Keratinocyte (primary cell): ENCODE results near the gene ERCC1. TPM values are rescaled to one million over a fixed set of nuclear protein-coding genes. Genes with fewer than 3 reads are reported as not detected.

ENCODE experiments used
- DNase-seq: peaks from one replicate; pipeline ENCODE4 v3.0.0-alpha.2; 2011; ENCODE audit warnings: low read depth, missing footprints, low spot score
- FAIRE-seq: peaks from 2 replicates; lab custom pipeline; 2011; peaks lifted over from hg19 to GRCh38; lab: Jason Lieb, UNC
- H2AFZ ChIP-seq: 2 replicates; pipeline ENCODE4 v1.6.0; 2012; ENCODE audit warnings: low read length, control low read depth, inconsistent platforms; ENCODE audit not compliant: control insufficient read depth
- H3K27ac ChIP-seq: 2 replicates; pipeline ENCODE4 v1.5.1; 2011; ENCODE audit warnings: low read length; ENCODE audit not compliant: control insufficient read depth, insufficient read depth
- H3K27me3 ChIP-seq: 3 replicates; pipeline ENCODE4 v1.6.0; 2011; ENCODE audit warnings: low read length; ENCODE audit not compliant: control insufficient read depth, insufficient read depth; ENCODE audit errors: extremely low read depth
- H3K36me3 ChIP-seq, 2 experiments: 2 replicates in 1 of 2; 3 replicates in 1 of 2; pipeline ENCODE4 v1.5.1; 2011; ENCODE audit warnings: low read length in 2 of 2, mild to moderate bottlenecking in 1 of 2; ENCODE audit not compliant: control insufficient read depth in 2 of 2, insufficient read depth in 2 of 2; ENCODE audit errors: extremely low read depth in 1 of 2
- H3K4me1 ChIP-seq: 3 replicates; pipeline ENCODE4 v1.5.1; 2011; ENCODE audit warnings: low read length; ENCODE audit not compliant: control insufficient read depth, insufficient read depth; ENCODE audit errors: extremely low read depth
- H3K4me2 ChIP-seq: 3 replicates; pipeline ENCODE4 v1.6.0; 2011; ENCODE audit warnings: low read depth, low read length; ENCODE audit not compliant: control insufficient read depth, insufficient read depth; ENCODE audit errors: extremely low read depth
- H3K4me3 ChIP-seq, 3 experiments: fragments of 200-600 bp in 1 of 3; sonication (generic) in 1 of 3; 2 replicates in 2 of 3; 3 replicates in 1 of 3; pipeline ENCODE4 v1.5.1; 2011 to 2016; ENCODE audit warnings: low read length in 3 of 3, mild to moderate bottlenecking in 3 of 3, control low read depth in 2 of 3, inconsistent platforms in 1 of 3, low read depth in 1 of 3, mixed read lengths in 1 of 3, mixed run types in 1 of 3, moderate library complexity in 1 of 3; ENCODE audit not compliant: control insufficient read depth in 2 of 3, insufficient read depth in 2 of 3; ENCODE audit errors: extremely low read depth in 1 of 3
- H3K79me2 ChIP-seq: 2 replicates; pipeline ENCODE4 v1.6.0; 2012; ENCODE audit warnings: low read length; ENCODE audit not compliant: control insufficient read depth, insufficient read depth
- H3K9ac ChIP-seq: 3 replicates; pipeline ENCODE4 v1.6.0; 2011; ENCODE audit warnings: low read length; ENCODE audit not compliant: control insufficient read depth, insufficient read depth; ENCODE audit errors: extremely low read depth
- H3K9me1 ChIP-seq: 3 replicates; pipeline ENCODE4 v1.6.0; 2011; ENCODE audit warnings: low read length; ENCODE audit not compliant: control insufficient read depth, insufficient read depth; ENCODE audit errors: extremely low read depth
- H3K9me3 ChIP-seq: 2 replicates; pipeline ENCODE4 v1.5.1; 2012; ENCODE audit warnings: low read depth, low read length; ENCODE audit not compliant: control insufficient read depth
- H4K20me1 ChIP-seq: 3 replicates; pipeline ENCODE4 v1.6.0; 2011; ENCODE audit warnings: low read length; ENCODE audit not compliant: control insufficient read depth, insufficient read depth; ENCODE audit errors: extremely low read depth
- CTCF ChIP-seq, 3 experiments: IDR thresholded peaks in 1 of 3; conservative IDR thresholded peaks in 1 of 3; optimal IDR thresholded peaks in 1 of 3; 2 replicates in 2 of 3; 3 replicates in 1 of 3; pipeline versions ENCODE3 to v1.5.1; 2011; ENCODE audit warnings: low read length in 3 of 3, mild to moderate bottlenecking in 3 of 3, moderate library complexity in 2 of 3, control low read depth in 1 of 3, inconsistent platforms in 1 of 3; ENCODE audit not compliant: insufficient read depth in 2 of 3; ENCODE audit errors: extremely low read depth in 1 of 3
- EZH2 ChIP-seq: IDR thresholded peaks from one replicate; pipeline ENCODE4 v1.6.1; 2012; ENCODE audit warnings: inconsistent platforms, mild to moderate bottlenecking, low read length, moderate library complexity
- dilution Hi-C: fragments of 300-500 bp; cut with MboI; formaldehyde crosslinking; loops from one replicate; pipeline ENCODE4 v1.7.0; 2020; ENCODE audit warnings: low sequenced_read_pairs; ENCODE audit not compliant: extremely low pct_ligation_motif_present
- polyA plus RNA-seq, 5 experiments: library from polyadenylated mRNA; depleted of rRNA in 3 of 5; stranded (reverse) in 3 of 5; stranded (forward) in 1 of 5; unstranded in 1 of 5; fragments of >200 nt; gene quantifications; 1 replicate in 1 of 5; 2 replicates in 3 of 5; 3 replicates in 1 of 5; pipeline versions ENCODE4 v1.2.1 to v1.2.3, GENCODE V29; 2011 to 2012; ENCODE audit warnings: missing spikeins in 2 of 5, low read depth in 1 of 5, low replicate concordance in 1 of 5

ERCC1 gene
- polyA plus RNA-seq, 1 donor (not counting 4 experiments of a cell fraction or from before 2014, with no cell fraction given), result 175 TPM

GRCh38 chr19:45421947-45422498 is 1.7 kb downstream of the ERCC1 start:
- peak overlapping the region; percentile 74 for H3K4me2 ChIP-seq
- H2AFZ ChIP-seq, result no peak overlapping the region
- H3K9ac ChIP-seq, result peak overlapping the region; percentile 75
- FAIRE-seq (no peak), DNase-seq (no peak)
- H4K20me1 ChIP-seq, result no peaks in the 10 kb centered on the region
- H3K4me1 ChIP-seq, result peaks cover 40% of the 10 kb centered on the region
- no peaks in the 10 kb centered on the region for H3K9me3 ChIP-seq
- peak overlapping the region; percentile 86 to 97 (median 91) for H3K4me3 ChIP-seq
- no peak overlapping the region for H3K27ac ChIP-seq
- TF ChIP-seq CTCF (optimal IDR thresholded peaks at IDR 0.05 in 1 of 3, IDR thresholded peaks at IDR 0.05 in 1 of 3, conservative IDR thresholded peaks at IDR 0.05 in 1 of 3; ENCODE audit: extremely low read depth in 1 of 3, insufficient read depth in 2 of 3, low read length in 3 of 3) (no peak), EZH2 (no peak)
- dilution Hi-C loops, result no loop called here
- H3K27me3 ChIP-seq, result no peaks in the 10 kb centered on the region
- peaks cover 27 to 29% of the 10 kb centered on the region in 2 experiments for H3K36me3 ChIP-seq
- peaks cover 50% of the 10 kb centered on the region for H3K79me2 ChIP-seq
- H3K9me1 ChIP-seq, result no peaks in the 10 kb centered on the region

- Histone ChIP-seq H2AFZ (no peak overlapping the region), H3K9ac (no peak overlapping the region), H3K27me3 (no peaks in the 10 kb centered on the region), H4K20me1 (no peaks in the 10 kb centered on the region), H3K79me2 (peaks cover 54% of the 10 kb centered on the region), H3K4me2 (peak overlapping the region; percentile 35), H3K27ac (no peak overlapping the region), H3K4me1 (peaks cover 33% of the 10 kb centered on the region), H3K9me3 (no peaks in the 10 kb centered on the region), H3K36me3 (peaks cover 35 to 40% of the 10 kb centered on the region in 2 experiments), H3K9me1 (no peaks in the 10 kb centered on the region), H3K4me3 (no peak overlapping the region)
- no peak for FAIRE-seq
- DNase-seq, result no peak
- TF ChIP-seq EZH2 (no peak), CTCF (optimal IDR thresholded peaks at IDR 0.05 in 1 of 3, IDR thresholded peaks at IDR 0.05 in 1 of 3, conservative IDR thresholded peaks at IDR 0.05 in 1 of 3; ENCODE audit: extremely low read depth in 1 of 3, insufficient read depth in 2 of 3, low read length in 3 of 3) (no peak)
- dilution Hi-C loops, result no loop called here
Measured at GRCh38 chr19:45420871-45421270, 2.8 kb downstream of the ERCC1 start.
